Stimulated activated CD8-positive, alpha-beta memory T cell treated with anti-CD3 and anti-CD28 coated beads, Interleukin-7, amount 100 ng/mL, for 48 hours (primary cell): ENCODE data around the gene AIF1L.
"Not testable (repeated sequence)": the region's sequence is repeated elsewhere in the genome, so short reads cannot be mapped to it uniquely, and the experiment has no call there.

Experiments used
- DNase-seq, 2 donors: peaks; one replicate each; pipeline ENCODE4 v3.0.0-alpha.2; 2020; ENCODE audit warnings: low read depth in 1 of 2; ENCODE audit errors: extremely low read depth in 1 of 2

The AIF1L gene

GRCh38 chr9:131117762-131118145, 21.4 kb downstream of the AIF1L start:
- no peak for DNase-seq

- DNase-seq: no peak
Observed at GRCh38 chr9:131119600-131119999, 23.3 kb downstream of the AIF1L start.

GRCh38 chr9:131120620-131121228, 24.4 kb downstream of the AIF1L start:
- DNase-seq: no peak

- DNase-seq: no peak
Observed at GRCh38 chr9:131121346-131121745, 25.0 kb downstream of the AIF1L start.

- DNase-seq: no peak
Observed at GRCh38 chr9:131122158-131122557, 25.8 kb downstream of the AIF1L start.

GRCh38 chr9:131125038-131125287, 28.6 kb downstream of the AIF1L start:
- no peak for DNase-seq

DNA sequence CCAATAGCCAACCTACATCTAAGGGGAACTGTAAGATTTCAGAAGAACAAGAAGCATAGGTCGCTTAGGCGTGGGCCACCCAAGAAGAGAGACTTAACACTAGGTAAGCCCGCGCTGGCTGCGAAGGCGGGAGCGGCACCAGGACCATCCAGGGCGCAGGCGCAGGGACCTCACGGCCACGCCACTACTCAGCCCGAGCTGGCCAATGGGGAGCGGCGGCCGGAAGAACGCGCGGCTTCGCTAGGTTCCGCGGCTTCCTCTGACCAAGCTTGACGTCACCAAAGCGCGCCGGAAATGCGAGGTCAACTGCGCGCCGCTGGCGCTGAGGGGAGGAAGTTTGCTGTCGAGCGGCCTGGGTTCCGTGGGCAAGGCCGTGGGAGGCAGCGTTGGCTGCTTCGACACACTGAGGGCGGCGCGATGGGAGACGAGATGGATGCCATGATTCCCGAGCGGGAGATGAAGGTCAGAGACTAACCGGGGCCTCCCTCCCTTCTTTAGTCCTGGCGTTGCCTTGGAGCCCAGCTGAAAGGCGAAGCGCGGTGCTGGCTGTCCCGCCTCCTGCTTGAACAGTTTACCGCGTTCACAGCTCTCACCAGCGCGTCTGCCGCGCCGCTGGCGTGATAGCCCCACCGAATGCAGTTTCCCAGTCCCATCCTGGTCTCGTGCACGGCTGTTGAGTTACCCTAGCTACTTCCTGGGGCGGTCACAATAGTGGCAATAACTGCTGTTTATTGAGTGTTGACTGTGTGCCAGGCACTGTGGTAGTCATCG, 29.1 kb downstream of the AIF1L start, which contains the start of gene NUP214:
NUP214 (plus strand) TSS at position 299 of the 771 bp plus-strand sequence; CDS start at position 418, 119 bp downstream.
- peak; percentile 99 for DNase-seq

- no peak for DNase-seq
Observed at GRCh38 chr9:131126059-131126426, 29.7 kb downstream of the AIF1L start.

GRCh38 chr9:131129183-131129582, 32.9 kb downstream of the AIF1L start:
- no peak for DNase-seq

DNA sequence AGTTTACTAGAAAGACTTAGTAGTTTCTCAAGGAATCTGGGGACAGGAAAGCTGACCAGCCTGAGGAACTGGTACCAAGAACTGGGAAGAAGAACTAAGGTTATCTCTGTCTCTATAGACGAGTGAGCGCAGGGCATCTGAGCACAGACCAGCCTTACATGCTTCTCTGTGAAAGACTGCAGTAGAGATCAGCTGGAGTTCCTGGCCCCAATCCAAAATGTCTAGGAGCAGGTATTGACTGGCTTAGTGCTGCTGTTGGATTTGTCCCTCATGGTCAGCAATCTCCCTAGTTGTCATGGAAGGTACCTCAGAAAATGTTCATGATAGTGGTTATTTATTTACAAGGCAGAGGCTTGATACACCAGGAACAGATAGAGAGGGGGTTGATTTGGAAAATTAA, 42.3 kb downstream of the AIF1L start:
- no peak for DNase-seq

DNA sequence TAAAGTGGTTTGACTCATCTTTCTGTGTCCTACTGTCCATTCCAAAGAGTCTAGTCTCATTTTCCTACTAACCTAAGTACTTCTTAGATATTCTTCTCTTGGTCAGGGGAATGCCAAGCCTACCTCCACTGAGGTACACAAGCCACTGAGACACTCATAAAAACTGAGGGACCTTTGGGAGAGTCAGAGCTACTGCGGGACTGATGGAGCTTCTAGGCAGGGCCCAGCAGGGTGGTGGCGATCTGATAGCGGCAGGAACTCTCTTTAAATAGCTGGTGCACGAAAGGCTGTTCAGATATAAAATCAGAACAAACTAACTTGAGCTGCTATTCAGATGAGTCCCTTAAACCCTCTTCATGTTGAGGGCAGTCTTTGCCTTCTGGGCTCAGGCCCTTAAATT, 43.8 kb downstream of the AIF1L start:
- no peak for DNase-seq

GRCh38 chr9:131140550-131140949, 44.2 kb downstream of the AIF1L start:
- no peak for DNase-seq

DNA sequence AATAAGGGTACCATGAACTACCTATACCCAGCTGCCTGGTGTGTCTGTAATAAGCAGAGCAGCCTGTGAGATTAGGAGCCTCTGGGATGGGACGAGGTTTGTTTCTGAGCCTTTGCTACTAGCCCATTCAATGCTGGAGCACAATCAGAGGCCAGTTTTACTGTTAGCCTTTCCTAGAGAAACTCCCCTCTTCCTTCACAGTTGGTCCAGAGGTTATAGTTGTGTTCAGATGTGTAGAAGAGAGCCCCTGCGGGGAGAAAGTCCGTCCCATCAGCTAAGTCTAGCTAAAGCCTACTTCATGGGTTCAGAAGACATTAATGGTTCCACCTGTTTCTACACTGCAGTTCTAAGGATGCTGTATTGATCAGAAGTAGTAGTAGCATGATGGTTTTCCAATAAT, 45.8 kb downstream of the AIF1L start:
- no peak for DNase-seq

- no peak for DNase-seq
Observed at GRCh38 chr9:131144201-131144600, 47.9 kb downstream of the AIF1L start.

GRCh38 chr9:131145245-131145644, 48.9 kb downstream of the AIF1L start:
- no peak for DNase-seq

DNA sequence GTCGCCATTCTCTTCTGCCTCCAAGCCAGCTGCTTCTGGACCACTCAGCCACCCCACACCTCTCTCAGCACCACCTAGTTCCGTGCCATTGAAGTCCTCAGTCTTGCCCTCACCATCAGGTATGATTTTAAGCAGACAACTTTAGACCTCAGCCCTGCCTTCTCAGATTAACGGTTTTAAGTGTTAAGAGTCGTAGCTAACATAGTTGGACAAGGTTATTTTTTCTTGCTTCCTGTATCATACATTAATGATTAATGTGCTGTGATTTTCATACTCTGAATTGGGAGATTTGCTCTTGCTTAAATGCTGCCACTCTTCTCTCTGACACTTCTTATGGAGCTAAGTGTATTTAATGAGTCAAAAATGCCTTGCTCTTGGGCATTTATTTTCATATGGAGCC, 49.9 kb downstream of the AIF1L start:
- DNase-seq: no peak

GRCh38 chr9:131148276-131148675, 51.9 kb downstream of the AIF1L start:
- no peak for DNase-seq

GRCh38 chr9:131148966-131149687, 52.8 kb downstream of the AIF1L start:
- DNase-seq: no peak

GRCh38 chr9:131149688-131150053, 53.3 kb downstream of the AIF1L start:
- DNase-seq: no peak

DNA sequence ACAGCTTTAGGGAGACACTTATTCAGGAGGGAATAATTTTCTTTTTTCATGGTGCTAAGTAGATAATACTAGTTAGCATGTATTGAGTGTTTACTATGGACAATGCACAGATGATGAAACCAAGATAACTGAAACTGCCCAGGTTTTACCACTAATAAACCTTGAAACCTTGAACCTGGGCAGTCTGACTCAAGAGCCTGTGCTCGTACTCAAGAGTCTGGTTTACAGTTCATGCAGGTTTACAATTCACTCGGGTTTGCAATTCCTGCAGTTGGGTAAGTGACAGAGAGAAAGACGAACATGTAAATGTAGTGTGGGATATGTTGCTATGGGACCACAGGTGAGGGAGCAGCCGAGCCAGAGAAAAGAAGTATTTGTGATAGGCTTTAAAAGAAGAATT, 57.3 kb downstream of the AIF1L start:
- DNase-seq: no peak

GRCh38 chr9:131158673-131159072, 62.3 kb downstream of the AIF1L start:
- not testable (repeated sequence) for DNase-seq

DNA sequence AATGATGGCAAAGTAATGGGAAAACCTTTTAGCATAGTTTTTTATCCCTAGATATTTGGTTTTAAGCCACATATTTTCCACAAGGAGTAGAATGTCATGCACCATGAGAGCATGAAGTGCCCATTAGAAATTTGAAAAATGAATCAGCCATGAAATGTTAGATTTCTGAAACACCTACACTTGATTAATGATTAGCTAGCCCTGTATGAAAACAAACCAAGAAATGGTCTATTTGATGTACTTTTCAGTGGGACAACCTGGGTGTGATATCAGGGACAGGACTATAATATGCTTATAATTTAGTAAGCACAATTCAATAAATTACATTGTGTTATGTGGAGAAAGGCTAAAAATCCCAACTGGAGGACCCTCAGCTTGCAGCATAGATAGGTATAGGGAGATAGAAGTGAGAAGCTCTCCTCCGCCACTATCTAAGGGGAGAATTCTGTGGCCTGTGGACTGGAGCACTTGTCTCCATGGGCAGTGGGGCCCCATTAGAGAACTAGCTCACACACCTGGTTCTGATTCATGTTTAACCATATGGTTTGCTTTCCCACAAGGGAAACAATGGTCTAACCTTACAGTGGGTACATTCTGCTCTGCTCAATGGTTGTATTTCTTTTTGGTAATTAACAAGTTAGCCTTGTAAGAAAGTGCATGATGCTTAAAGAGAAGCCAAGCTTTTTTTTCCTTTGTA, 64.2 kb downstream of the AIF1L start:
- no peak for DNase-seq
